ENCODE measurements around the gene FMO4. TPM values are rescaled to one million over a fixed set of nuclear protein-coding genes. Genes with fewer than 3 reads are reported as not detected.
"Not testable (repeated sequence)": the region's sequence is repeated elsewhere in the genome, so short reads cannot be mapped to it uniquely, and the experiment has no call there.

Gene FMO4
- polyA plus RNA-seq, 3 donors from 2014 or later = 2.6 to 4.1 (median 3.0) TPM

DNA sequence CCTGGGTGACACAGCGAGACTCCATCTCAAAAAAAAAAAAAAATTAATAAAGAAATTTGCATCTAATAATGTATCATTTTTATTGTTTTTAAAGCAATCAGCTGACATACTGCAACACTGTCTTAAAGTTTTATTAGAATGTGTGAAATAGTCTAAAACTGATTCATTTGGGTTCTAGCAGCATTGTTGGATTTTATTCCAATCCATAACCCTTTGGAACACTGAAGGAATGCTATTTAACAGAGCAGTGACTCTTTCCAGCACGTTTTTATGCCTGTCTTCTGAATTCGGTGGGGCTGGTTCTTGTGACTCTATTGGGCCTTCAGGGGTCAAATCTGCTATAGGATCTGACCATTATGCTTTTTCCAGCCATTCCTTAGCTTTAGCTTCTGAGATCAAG lies 18.2 kb upstream of the FMO4 start:
- no peak for DNase-seq
- Mint-ChIP-seq H3K9me3 (peaks cover 6 to 26% (median 11%) of the 10 kb centered on the region in 6 donors), H3K36me3 (peaks cover 0 to 5% (median 0%) of the 10 kb centered on the region in 3 donors), H3K27me3 (ENCODE audit: low read depth in 3 of 3) (peaks cover 0 to 9% (median 3%) of the 10 kb centered on the region in 3 donors), H3K4me1 (no peaks in the 10 kb centered on the region), H3K4me3 (no peak overlapping the region), H3K27ac (no peak overlapping the region)

DNA sequence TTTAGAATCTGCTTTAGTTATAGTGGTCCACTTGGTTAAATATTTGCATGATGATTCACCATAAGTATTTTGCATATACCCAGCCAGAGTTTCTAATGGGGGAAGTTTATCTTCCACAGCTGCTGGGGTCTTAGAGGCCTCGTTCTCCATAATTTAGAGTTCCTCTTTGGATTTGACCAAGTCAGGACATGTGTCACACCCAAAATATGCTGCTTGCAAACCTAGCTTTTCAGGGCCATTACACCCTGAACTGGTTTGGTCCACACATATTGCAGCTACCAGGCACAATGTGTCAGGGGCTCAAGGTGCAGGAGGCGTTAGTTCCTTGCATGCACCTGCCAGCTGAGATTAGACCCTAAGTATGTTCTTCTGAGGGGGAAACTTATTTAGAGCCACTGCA lies 17.1 kb upstream of the FMO4 start:
- H3K36me3 Mint-ChIP-seq = peaks cover 0 to 8% (median 0%) of the 10 kb centered on the region in 3 donors
- DNase-seq = no peak
- H3K27me3 Mint-ChIP-seq (ENCODE audit: low read depth in 3 of 3) = peaks cover 0 to 10% (median 3%) of the 10 kb centered on the region in 3 donors
- no peaks in the 10 kb centered on the region for H3K4me1 Mint-ChIP-seq
- H3K27ac Mint-ChIP-seq = no peak overlapping the region
- no peak overlapping the region for H3K4me3 Mint-ChIP-seq
- peaks cover 13 to 37% (median 17%) of the 10 kb centered on the region in 6 donors for H3K9me3 Mint-ChIP-seq

DNA sequence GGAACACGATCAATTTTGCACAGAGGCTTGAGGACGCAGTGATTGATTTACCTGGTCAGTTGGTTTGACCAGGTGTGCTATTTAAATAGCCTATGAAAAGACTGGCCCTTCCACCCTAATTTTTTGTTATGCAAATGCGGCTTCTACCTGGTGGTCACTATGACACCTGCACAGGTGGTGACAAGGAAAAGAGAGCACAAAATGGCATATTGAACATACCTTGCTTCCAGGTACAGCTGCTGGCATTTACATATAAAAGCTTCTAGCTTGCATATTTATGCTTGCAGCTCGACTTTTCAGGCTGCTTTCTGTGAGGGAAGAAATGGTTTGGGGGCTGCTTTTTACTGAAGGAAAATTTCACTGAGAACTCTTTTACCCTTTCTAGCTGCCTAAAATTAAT lies 15.3 kb upstream of the FMO4 start:
- H3K4me3 Mint-ChIP-seq = no peak overlapping the region
- H3K9me3 Mint-ChIP-seq = peaks cover 14 to 42% (median 21%) of the 10 kb centered on the region in 6 donors
- peaks cover 0 to 13% (median 3%) of the 10 kb centered on the region in 3 donors for H3K27me3 Mint-ChIP-seq (ENCODE audit: low read depth in 3 of 3)
- DNase-seq = no peak
- H3K27ac Mint-ChIP-seq = no peak overlapping the region
- no peaks in the 10 kb centered on the region for H3K4me1 Mint-ChIP-seq
- H3K36me3 Mint-ChIP-seq = peaks cover 0 to 8% (median 0%) of the 10 kb centered on the region in 3 donors

DNA sequence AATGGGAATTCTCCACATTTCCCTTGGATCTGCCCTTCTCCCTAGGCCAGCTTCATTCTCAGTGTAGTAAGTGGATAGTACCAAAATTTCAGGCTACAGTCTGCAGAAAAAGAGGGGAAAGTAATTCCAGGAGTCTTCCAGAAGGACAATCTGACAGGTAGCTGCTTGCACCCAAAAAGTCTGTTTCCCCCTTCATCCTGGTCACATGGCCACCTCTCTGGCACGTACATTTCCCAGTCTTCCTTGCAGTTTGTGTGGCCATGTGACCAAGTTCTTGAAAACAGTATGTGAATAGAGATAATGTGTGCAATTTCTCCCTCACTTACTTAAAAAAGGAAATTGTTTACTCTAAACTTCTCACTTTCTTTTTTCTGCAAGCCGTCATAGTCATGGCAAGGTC lies 14.6 kb upstream of the FMO4 start:
- DNase-seq = no peak
- Mint-ChIP-seq H3K4me1 (no peaks in the 10 kb centered on the region), H3K27ac (no peak overlapping the region), H3K4me3 (no peak overlapping the region), H3K27me3 (ENCODE audit: low read depth in 3 of 3) (peaks cover 0 to 13% (median 5%) of the 10 kb centered on the region in 3 donors), H3K36me3 (peaks cover 0 to 8% (median 0%) of the 10 kb centered on the region in 3 donors), H3K9me3 (peaks cover 14 to 42% (median 20%) of the 10 kb centered on the region in 6 donors)

DNA sequence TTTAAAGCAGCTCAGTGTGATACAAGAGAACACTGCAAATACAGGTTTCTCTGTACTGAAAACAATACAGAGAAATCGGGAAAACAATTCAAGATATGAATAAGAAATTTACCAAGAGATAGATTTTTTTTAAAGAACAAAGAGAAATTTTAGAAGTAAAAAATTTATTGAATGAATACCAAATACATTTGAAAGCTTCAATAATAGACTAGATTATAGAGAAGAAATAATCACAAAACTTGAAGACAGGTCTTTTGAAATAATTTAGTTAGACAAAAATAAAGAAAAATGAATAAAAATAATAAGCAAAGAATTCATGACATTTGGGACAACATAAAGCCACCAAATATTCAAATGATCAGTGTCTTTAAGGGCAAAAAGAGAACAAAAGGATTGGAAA lies 13.6 kb upstream of the FMO4 start:
- H3K27me3 Mint-ChIP-seq (ENCODE audit: low read depth in 3 of 3) = peaks cover 0 to 11% (median 2%) of the 10 kb centered on the region in 3 donors
- no peak overlapping the region for H3K4me3 Mint-ChIP-seq
- peaks cover 0 to 8% (median 0%) of the 10 kb centered on the region in 3 donors for H3K36me3 Mint-ChIP-seq
- peaks cover 14 to 42% (median 20%) of the 10 kb centered on the region in 6 donors for H3K9me3 Mint-ChIP-seq
- no peaks in the 10 kb centered on the region for H3K4me1 Mint-ChIP-seq
- DNase-seq = no peak
- no peak overlapping the region for H3K27ac Mint-ChIP-seq

DNA sequence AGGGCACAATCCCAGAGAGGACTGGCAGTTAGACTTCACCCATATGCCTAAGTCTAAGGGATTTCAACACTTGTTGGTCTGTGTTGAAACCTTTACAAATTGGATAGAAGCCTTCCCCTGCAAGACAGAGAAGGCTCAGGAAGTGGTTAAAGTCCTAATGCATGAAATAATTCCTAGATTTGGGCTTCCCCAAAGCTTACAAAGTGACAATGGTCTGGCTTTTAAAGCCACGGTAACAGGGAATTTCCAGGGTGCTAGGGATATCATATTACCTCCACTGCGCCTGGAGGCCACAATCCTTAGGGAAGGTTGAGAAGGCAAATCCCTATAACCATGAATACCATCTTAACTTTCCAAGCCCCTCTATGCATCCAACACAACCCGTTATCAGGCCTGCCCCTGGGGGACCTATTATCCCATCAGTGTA lies 3.3 kb upstream of the FMO4 start:
- H3K4me1 Mint-ChIP-seq = peaks cover 14 to 15% of the 10 kb centered on the region in 2 donors
- no peaks in the 10 kb centered on the region for H3K36me3 Mint-ChIP-seq
- no peaks in the 10 kb centered on the region for H3K27me3 Mint-ChIP-seq (ENCODE audit: low read depth in 3 of 3)
- no peak overlapping the region for H3K27ac Mint-ChIP-seq
- no peak overlapping the region for H3K4me3 Mint-ChIP-seq
- no peak for DNase-seq
- H3K9me3 Mint-ChIP-seq = no peaks in the 10 kb centered on the region

DNA sequence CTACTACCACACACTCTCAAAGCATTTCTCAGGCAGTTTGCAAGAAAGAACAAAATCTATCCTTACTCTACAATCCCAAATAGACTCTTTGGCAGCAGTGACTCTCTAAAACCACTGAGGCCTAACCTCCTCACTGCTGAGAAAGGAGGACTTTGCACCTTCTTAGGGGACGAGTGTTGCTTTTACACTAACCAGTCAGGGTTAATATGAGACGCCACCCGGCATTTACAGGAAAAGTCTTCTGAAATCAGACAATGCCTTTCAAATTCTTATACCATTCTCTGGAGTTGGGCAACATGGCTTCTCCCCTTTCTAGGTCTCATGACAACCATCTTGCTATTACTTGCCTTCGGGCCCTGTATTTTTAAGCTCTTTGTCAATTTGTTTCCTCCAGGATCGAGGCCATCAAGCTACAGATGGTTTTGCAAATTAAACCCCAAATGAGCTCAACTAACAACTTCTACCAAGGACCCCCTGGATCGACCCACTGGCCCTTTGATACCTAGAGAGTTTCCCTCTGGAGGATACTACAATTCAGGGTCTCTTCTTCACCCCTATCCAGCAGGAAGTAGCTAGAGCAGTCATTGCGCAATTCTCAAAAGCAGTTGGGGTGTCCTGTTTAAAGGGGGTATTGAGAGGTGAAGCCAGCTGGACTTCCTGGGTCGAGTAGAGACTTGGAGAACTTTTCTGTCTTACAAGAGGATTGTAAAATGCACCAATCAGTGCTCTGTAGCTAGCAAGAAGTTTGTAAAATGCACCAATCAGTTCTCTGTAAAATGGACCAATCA lies 2.0 kb upstream of the FMO4 start:
- no peak overlapping the region for H3K27ac Mint-ChIP-seq
- no peaks in the 10 kb centered on the region for H3K36me3 Mint-ChIP-seq
- DNase-seq = no peak
- H3K9me3 Mint-ChIP-seq = no peaks in the 10 kb centered on the region
- peaks cover 14 to 15% of the 10 kb centered on the region in 2 donors for H3K4me1 Mint-ChIP-seq
- no peaks in the 10 kb centered on the region for H3K27me3 Mint-ChIP-seq (ENCODE audit: low read depth in 3 of 3)
- H3K4me3 Mint-ChIP-seq = no peak overlapping the region

DNA sequence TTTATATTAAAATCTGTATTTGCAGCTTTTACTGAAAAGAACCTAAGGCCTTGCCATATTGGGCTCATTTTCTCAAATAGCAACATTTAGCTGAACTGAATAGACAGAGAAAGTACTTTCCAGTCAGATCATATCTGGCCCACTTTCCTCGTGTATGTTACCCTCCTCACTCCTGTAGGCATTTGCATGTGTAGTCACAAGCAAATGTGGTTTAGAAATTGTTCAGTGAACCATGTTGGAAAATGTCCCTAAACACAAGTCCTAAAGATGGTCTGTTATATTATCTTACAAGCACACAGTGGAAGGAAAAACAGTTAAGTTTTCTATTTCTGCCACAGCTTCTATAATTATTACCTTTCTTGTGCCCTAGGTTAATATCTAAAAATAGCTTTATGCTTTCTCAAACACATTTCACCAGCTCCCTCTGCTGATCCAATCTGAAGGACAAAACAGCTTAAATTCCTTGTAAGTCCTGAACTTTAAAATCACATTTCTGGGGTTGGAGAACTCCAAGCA lies 606 bp upstream of the FMO4 start:
- Mint-ChIP-seq H3K36me3 (peaks cover 5 to 8% (median 5%) of the 10 kb centered on the region in 3 donors), H3K4me1 (peaks cover 14 to 15% of the 10 kb centered on the region in 2 donors), H3K27me3 (ENCODE audit: low read depth in 3 of 3) (no peaks in the 10 kb centered on the region), H3K4me3 (peak overlapping the region in 4 of 5 donors; percentile 37 to 81 (median 76)), H3K9me3 (no peaks in the 10 kb centered on the region), H3K27ac (peak overlapping the region; percentile 87 to 96 (median 92))
- DNase-seq = no peak

DNA sequence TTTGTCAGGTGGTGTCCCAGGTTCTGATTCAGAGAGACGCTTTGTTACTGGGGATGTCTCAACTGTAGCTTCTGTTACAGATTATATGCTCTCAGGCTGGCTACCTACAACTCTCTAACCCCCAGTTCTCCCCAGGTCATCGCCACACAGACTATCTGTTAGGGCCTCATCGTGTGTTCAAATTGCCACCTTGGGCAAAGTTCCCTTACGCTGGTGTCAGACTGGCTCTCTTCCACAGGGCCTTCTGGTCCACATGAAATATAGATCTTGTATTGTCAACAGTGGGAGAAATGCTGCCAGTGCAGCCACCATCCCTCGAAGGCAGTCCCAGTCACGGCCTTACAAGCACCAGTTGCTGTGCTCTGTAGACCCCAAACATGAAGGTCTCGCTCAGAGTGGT lies 15.3 kb downstream of the FMO4 start:
- no peak overlapping the region for H3K27ac Mint-ChIP-seq
- H3K36me3 Mint-ChIP-seq = peaks cover 15 to 31% (median 25%) of the 10 kb centered on the region in 3 donors
- DNase-seq = no peak
- H3K4me1 Mint-ChIP-seq = no peaks in the 10 kb centered on the region
- no peaks in the 10 kb centered on the region for H3K9me3 Mint-ChIP-seq
- no peaks in the 10 kb centered on the region for H3K27me3 Mint-ChIP-seq (ENCODE audit: low read depth in 3 of 3)
- H3K4me3 Mint-ChIP-seq = no peak overlapping the region

DNA sequence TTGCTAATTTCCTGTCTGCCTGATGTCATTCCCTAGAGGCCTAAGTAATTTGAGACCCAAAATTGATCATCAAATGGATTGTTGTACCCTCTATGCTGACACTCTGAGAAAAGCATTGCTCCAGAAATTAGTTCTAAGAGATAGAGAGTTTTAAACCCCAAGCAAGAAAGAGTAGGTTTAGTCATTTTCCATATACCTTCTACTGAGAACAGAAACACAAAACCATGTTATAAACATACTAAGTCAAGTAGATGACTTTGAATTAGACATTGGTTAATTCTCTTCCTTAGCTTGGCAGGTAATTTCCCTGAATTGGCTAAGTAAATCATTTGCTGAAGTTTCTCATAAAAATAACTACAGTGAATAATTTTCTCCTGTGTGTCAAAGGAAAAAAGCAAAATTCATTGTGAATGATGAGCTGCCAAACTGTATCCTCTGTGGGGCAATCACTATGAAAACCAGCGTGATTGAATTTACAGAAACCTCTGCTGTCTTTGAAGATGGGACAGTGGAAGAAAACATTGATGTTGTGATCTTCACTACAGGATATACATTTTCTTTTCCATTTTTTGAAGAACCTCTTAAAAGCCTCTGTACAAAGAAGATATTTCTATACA lies 20.1 kb downstream of the FMO4 start:
- DNase-seq = no peak
- Mint-ChIP-seq H3K27me3 (ENCODE audit: low read depth in 3 of 3) (no peaks in the 10 kb centered on the region), H3K9me3 (no peaks in the 10 kb centered on the region), H3K27ac (no peak overlapping the region), H3K36me3 (peaks cover 28 to 37% (median 33%) of the 10 kb centered on the region in 3 donors), H3K4me1 (no peaks in the 10 kb centered on the region), H3K4me3 (no peak overlapping the region)

DNA sequence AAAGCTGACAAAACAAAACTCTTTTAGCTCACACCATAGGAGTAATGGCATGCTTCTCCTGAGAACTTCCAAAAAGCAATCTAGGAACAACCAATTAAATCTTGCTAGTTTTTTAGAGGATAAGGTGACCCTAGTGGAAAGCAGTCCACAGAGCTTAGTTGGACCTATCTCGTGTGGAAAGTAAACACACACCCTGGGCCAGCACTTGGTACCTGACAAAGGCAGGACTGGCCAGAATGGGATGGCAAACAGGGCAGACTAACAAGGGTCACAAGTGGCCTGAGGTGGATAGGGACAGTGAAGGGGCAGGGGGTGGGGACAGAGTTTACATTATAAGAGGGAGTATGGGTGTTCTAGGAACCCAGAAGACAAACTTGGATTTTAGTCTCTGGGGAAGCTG lies 22.0 kb downstream of the FMO4 start:
- no peak for DNase-seq
- no peaks in the 10 kb centered on the region for H3K27me3 Mint-ChIP-seq (ENCODE audit: low read depth in 3 of 3)
- no peak overlapping the region for H3K4me3 Mint-ChIP-seq
- peaks cover 28 to 32% (median 29%) of the 10 kb centered on the region in 3 donors for H3K36me3 Mint-ChIP-seq
- H3K4me1 Mint-ChIP-seq = no peaks in the 10 kb centered on the region
- H3K9me3 Mint-ChIP-seq = no peaks in the 10 kb centered on the region
- no peak overlapping the region for H3K27ac Mint-ChIP-seq

DNA sequence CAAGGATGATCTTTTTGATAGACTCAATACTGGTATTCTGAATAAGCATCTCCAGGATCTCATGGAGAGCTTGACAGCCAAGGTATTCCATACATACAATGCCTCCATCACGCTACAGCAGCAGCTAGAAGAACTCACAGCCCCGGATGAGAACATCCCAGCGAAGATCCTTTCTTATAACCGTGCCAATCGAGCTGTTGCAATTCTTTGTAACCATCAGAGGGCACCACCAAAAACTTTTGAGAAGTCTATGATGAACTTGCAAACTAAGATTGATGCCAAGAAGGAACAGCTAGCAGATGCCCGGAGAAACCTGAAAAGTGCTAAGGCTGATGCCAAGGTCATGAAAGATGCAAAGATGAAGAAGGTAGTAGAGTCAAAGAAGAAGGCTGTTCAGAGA lies 25.4 kb downstream of the FMO4 start:
- H3K27me3 Mint-ChIP-seq (ENCODE audit: low read depth in 3 of 3); H3K4me3 Mint-ChIP-seq; H3K9me3 Mint-ChIP-seq; DNase-seq; H3K27ac Mint-ChIP-seq; H3K4me1 Mint-ChIP-seq: not testable (repeated sequence)
- H3K36me3 Mint-ChIP-seq = peaks cover 27 to 34% (median 29%) of the 10 kb centered on the region in 3 donors

DNA sequence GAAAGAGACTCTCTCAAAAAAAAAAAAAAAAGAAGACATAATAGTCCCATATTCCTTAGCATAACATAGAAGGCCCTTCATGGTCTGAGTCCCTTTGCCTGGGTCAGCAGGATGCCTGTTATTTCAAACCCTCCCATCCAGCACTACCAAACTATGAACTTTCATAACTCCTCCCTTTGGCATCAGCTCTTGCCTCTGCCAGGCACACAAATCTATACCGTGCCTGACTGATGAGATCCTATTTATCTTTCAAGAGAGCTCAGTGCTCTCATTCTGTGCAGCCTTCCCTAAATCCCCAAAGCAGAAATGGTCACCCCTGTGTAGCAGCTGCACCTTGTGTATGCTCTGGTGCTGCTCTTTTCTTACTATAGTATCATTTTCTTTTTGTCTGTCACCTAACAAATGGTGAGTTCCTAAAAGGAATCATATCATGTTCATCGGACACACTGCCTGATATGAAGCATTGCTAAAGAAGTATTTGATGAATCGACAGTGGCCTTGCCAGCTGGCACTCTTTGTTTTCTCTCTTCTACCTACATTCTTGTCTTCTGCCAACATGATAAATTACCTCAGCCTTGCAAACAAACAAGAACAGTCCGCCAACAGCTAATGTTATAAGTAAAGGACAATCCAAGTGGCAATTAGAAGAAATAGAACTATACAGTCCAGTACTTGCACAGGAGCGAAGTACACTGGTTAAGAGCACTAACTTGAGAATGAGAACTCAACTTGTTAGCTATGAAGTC lies 29.9 kb downstream of the FMO4 start:
- peaks cover 12 to 16% (median 14%) of the 10 kb centered on the region in 3 donors for H3K36me3 Mint-ChIP-seq
- DNase-seq = no peak
- H3K4me3 Mint-ChIP-seq = no peak overlapping the region
- H3K4me1 Mint-ChIP-seq = no peaks in the 10 kb centered on the region
- H3K9me3 Mint-ChIP-seq = no peaks in the 10 kb centered on the region
- H3K27ac Mint-ChIP-seq = no peak overlapping the region
- H3K27me3 Mint-ChIP-seq (ENCODE audit: low read depth in 3 of 3) = peaks cover 0 to 2% (median 2%) of the 10 kb centered on the region in 3 donors

DNA sequence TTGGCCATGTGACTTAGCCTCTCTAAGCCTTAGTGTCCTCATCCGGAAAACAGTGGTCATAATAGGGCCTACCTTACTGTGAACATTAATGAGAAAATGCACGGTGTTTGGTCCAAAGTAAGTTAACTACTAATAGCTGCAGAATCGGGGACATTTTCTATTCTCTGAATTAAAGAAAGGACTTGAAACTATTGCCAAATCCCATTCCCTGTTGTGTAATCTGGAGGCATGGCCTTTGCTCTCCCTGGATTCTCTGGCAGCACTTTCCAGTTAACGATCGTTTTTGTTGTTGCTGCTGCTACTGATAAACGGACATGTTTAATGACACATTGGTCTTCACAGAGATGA lies 30.5 kb downstream of the FMO4 start:
- no peaks in the 10 kb centered on the region for H3K9me3 Mint-ChIP-seq
- H3K36me3 Mint-ChIP-seq = peaks cover 8 to 12% (median 10%) of the 10 kb centered on the region in 3 donors
- no peak overlapping the region for H3K27ac Mint-ChIP-seq
- H3K4me3 Mint-ChIP-seq = no peak overlapping the region
- no peak for DNase-seq
- H3K27me3 Mint-ChIP-seq (ENCODE audit: low read depth in 3 of 3) = peaks cover under 1 to 2% (median 2%) of the 10 kb centered on the region in 3 donors
- no peaks in the 10 kb centered on the region for H3K4me1 Mint-ChIP-seq

Measured in immature natural killer cell (primary cell).